GM18526 (cell line): ENCODE results near the gene IL11.

Source experiments
- POLR2A ChIP-seq: IDR thresholded peaks from 3 replicates; pipeline ENCODE4 v1.6.1; 2011; ENCODE audit not compliant: insufficient read length; ENCODE audit errors: extremely low read depth

The IL11 gene

DNA sequence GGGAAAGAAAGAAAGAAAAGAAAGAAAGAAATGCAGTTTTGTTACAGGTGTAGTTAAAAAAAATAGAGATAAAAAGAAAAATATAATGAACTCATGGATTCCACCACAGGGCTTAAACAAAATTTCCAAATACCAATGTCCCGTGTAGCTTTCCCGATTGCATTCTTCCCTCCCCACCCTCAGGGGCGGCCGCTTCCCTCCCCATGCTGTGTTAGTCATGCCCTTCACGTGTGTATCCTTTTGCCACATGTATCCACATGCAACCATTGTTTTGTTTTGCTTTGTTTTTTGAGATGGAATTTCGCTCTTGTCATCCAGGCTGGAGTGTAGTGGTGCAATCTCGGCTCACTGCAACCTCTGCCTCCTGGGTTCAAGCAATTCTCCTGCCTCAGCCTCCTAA is 34.2 kb downstream of the IL11 start:
- no peak for TF ChIP-seq POLR2A

DNA sequence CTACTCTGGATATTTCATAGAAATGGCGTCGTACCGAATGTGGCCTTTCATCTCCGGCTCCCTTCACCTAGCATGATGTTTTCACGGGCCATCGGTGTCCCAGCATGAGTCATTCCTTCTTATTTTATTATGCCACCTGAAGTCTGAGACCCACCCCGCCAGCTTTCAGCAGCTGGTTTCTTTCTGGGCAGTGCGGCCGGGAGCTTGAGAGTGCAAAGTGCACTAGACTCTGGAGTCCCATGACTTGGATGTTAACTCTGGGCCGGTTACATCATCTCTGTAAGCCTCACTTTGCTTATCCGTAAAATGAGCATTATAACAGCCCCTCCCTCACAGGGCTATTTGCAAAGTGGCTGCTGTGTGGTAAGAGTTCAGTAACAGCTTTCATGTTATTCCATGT is 36.4 kb downstream of the IL11 start:
- TF ChIP-seq POLR2A: no peak

DNA sequence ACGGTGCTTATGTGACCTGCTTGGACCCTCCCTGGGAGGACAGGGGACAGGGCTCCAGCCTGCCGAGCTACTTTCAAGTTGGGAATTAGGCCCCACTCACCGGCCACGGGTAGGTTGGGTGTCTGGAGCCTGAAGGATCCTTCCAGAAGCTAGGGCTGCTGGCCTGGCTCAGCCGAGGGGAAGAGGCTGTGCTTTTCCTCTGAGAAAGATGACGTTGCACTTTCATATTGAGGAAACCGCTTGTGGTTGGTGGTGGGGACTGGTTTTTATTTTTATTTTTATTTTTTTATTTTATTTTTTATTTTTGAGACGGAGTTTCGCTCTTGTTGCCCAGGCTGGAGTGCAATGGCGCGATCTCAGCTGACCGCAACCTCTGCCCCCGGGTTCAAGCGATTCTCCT is 45.1 kb downstream of the IL11 start, which contains the start of gene TMEM150B:
TSS of gene TMEM150B (minus strand) at position 170 of the 400 bp plus-strand sequence. CDS start 4,305 bp downstream, outside the sequence.
- no peak for TF ChIP-seq POLR2A

DNA sequence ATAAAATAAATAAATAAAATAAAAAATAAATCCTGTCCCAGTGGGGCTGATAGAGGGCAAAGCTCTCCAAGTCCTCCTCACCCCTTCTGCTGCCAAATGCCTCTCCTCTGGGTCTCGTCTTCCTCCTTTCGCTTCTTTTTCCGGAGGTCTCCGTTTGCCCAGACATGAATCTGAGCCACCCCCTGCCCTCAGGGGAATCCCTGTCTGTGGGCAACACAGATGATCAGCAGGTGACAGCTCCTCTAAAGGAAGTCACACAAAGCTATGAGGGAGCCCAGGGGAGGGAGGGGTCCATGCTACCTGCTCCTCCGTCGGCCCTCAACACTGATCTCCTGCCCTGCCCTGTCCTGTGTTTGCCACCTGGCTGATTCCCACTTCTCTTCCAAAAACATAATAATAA is 45.6 kb downstream of the IL11 start:
- no peak for TF ChIP-seq POLR2A

DNA sequence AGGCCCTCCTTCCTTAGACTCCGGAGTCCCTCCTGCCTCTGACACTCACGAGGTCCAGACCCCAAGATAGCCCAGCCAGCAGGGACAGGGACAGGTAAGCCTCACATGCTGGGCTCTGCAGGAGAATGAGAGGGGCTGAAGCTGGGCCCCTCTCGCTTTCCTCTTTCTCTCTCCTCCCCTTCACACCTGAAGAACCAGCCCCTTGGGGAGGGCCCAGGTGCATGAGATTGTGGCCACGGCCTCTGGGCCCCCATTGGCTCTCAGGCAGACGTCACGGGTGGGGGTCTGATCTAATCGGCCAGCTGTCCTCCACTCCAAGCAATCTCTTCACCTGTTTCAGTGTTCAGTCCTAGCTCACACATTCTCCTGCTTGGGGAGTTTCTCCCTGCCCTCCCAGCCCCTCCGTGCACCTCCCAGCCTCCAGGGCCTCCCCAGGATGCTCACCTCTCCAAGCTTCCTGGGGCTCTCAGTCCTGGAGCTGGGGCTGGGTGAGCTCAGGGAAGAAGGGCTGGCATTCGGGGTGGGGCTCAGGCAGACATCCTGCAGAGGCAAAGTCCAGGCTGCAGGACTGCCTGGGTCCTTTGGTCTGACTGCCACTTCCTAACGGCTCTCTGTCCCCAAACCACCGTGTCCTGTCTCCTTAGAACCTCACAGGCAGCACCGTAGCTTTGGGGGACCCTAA is 47.9 kb downstream of the IL11 start:
- TF ChIP-seq POLR2A: no peak

DNA sequence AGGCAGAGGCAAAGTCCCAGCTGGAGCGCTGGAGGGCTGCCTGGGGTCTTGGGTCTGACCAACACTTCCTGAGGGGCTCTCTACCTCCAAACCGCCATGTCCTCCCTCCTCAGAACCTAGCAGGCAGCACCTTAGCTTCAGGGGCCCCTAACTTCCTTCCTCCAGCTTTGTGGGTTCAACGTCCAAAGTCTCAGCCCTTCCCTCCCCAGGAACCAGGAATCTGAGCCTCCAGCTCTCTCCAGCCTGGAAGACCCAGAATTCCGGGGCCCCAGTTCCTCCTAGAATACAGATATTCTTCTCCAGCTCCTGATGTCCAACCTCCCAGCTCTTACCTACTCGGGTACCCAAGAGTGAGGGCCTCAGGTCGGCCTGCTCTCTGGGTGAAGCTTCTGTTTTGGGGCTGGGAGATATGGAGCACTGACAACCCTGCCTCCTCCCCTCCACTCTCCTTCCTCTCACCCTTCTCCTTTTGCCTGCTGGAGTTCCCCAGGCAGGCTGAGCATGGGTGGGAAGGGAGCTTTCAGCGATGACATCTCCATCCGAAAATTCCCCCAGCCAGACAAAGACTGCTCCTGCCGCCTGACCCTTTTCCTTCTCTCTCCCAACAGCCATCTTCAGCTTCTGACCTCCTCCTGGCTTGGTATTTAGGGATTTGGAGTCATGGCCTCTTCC is 48.7 kb downstream of the IL11 start:
- TF ChIP-seq POLR2A: no peak

DNA sequence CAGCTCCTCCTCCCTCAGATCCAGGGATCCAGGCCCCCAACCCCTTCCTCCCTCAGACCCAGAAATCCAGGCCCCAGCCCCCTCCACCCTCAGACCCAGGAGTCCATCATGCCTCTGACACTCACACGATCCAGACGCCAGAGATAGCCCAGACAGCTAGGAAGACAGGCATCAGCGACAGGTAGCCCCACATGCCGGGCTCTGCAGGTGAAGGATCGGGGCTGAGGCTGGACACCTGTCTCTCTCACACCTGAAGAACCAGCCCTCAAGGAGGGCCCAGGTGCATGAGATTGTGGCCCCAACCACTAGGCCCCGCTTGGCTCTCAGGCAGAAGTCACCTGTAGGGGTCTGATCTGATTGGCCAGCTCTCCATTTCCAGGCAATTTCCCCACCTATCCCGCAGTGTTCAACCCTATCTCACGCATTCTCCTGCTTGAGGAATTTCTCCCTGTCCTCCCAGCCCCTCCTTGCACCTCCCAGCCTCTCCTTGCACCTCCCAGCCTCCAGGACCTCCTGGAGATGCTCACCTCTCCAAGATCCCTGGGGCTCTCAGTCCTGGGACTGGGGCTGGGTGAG is 49.3 kb downstream of the IL11 start:
- TF ChIP-seq POLR2A: no peak

DNA sequence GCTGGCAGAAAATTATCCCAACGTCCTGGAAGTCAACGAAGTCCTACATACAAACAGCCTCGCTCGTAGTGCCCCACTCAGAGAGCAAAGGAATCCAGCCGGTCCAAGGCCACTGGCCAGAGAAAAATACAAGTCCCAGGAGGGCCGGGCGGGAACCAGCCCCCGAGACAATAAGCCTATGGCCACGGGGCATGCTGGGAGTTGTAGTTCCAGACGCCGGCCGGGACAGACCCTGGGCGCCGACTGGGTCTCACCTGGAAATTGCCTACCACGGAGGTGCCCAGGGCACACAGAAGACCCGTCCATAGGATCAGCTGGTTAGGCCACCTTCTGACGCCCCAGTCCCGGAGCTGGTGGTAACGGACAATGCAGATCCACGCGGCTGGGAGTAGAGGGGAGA is 50.5 kb downstream of the IL11 start:
- no peak for TF ChIP-seq POLR2A

DNA sequence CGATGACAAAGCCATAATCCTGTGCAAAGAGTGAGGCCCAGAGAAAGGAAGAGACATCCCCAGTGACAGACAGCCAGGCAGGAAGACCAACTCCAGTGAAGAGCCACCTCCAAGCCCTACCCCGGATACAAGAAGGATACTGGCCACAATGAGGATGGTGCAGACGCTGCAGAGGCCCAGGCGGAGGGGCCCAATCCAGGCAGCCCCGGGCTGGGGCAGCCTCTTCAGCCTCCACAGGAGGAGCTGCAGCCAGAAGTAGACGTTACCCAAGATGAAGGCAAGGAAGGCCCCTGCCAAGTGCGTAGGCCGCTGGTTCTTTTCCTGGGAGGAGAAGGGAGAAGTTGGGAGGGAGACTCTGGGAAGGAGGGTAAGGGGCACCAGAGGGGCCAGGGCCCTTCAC is 53.6 kb downstream of the IL11 start:
- TF ChIP-seq POLR2A: no peak

DNA sequence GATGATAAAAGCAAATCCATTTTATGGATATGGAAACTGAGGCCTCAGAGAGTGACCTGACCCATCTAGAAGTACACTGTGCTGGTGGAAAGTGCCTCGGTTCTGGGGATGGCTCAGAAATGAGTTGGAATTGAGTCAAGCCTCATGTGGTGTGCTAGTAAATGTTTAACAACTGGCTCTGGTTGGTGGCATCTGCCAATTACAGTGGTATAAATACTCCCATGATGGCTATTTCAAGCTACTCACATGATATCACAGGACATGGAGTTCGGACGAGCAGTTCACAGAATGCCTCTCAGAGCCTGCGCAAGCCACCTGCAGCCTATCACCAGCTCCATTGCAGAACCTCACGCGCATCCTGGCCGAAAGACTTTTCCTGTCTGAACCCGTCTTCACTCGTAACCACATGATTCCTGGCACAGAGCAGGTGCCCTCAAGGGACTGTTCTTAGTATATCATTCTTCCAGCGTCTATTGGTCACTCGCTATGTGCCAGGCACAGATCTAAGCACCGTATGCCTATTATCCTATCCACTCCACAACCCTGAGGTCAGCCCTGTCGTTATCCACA is 54.2 kb downstream of the IL11 start:
- TF ChIP-seq POLR2A: no peak

DNA sequence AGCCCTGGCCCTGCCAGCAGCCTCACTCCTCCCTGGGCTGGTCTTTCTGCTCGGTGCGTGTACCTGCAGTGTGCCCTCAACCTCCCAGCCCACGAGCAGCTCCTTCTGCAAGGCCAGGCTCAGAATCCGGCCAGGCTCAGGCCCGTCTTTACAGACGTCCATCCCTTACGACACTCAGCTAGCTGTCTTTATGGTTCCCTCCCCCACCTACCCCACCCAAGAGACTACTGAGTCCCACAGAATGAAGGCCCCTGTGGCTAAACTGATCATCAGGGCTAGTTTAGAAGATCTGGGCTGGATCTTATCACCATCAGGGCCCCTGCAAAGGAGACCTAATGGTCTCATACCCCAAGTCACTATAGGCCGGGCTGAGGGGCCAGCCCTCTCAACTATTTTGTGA is 55.9 kb downstream of the IL11 start:
- no peak for TF ChIP-seq POLR2A
